GM19023 (cell line): ENCODE data around the gene ASTN2.

Experiments
- ATAC-seq: cut with Tn5 transposase; IDR thresholded peaks from one replicate; pipeline ENCODE4 v1.9.1; 2021; ENCODE audit warnings: mild to moderate bottlenecking, moderate library complexity; ENCODE audit not compliant: unreplicated experiment

ASTN2 gene

DNA sequence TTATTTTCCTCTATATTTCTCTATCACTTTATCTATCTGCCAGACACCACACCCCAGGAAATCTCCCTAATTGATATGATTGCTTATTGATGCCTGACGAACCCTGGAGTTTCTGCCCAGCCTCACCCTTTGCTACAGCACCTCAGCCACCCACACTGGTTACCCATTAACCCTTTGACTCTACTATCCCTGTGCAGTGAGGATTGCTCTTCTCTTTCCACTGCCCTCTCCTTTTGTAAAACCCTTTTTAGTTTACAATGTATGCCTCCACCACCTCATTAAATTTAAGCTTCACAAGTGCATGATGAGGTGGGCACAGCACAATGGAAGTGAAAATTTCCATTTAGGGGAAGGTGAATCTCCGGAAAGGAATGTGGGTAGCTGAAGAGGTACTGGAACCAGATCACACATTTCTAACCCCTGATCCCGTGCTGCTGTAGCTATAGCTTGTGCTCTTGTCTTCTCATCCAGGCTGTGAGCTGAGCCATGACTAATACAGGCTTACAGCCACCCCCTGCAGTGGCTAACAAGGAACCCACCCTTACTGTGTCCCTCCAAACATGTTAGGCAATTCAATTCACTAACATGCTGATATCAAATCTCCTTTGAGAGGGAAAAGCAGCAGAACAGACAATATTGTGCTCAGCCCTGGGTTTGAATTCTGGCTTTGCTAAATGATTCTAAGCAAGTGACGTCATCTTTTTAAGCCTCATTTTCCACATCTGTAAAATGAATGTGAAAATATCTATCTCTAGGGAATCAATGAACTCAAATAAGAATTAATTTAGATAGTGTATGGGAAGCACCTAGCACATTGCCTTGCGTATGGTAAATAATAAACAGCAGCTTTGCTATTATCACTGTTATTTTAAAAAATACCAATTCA, 914.6 kb downstream of the ASTN2 start:
- ATAC-seq = no peak

DNA sequence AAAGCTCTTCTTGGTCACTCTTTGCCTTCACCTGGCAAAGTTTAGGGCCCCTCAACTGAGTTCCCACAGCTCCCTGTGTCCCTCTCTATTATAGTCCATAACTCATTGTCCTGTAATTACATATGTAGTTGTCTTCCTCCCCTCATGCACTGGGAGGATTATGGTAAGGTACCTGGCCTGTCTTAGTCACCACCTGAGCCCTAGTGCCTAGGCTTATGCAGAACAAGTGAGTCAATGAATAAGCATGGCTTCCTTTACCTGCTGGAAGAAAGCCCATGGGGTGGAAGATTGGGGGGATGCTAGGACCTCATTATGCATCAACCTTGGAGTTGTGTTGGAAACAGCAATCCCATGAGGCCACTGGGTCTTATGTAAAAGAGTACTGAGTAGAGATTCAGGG, 915.4 kb downstream of the ASTN2 start:
- no peak for ATAC-seq

DNA sequence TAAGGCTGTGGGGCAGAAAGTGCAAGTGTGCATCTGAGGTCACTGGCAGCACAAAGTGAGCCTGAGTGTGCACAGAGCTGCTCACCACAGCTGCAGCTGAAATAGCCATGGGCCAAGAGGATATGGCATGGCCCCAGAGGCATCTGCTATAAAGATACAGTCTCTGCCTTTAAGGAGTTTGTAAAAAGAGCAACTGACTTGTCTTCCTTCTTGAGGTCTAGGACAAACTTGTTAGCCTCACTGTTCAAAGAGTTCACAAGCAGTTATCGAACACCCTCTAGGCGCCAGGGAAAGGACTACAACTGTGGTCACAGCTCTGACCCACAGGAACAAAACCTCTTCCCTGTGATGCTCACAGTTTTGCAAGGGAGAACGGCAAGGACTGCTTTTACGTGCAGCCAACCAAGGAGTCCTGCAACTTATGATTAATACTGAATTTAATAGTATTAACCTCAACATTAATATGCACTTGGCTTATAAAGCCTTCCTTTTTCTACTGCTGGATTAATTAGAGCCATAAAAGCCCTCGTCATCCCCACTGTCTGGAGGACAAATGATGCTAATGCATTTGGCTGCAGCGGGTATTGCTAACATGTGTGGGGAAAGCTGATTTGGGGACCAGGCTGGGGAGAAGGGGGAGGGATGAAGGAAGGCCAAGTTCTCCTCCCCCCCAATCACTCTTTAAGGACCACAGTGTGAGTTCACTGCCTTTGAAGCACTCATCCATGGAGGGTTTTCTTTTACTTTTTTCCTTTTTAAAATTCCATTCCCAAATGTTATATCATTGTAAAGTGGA, 917.6 kb downstream of the ASTN2 start:
- no peak for ATAC-seq

DNA sequence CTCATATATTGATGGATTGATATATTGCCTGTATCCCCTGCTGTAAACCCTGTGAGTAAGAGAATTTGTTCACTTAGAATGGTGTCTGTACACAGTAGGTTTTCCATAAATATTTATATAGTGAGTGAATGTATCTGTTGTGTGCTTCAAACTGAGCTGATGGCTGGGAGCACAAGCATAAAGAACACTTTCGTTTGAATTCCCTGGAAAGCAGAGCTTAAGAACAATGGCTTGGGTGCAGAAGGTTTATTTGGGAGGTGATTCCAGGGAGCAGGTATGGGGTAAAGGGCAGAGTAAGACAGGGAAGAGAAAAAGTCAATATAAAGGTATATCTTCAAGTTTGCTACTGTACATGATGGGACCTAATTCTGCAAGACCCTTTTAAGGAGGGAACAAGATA, 918.7 kb downstream of the ASTN2 start:
- ATAC-seq = no peak

DNA sequence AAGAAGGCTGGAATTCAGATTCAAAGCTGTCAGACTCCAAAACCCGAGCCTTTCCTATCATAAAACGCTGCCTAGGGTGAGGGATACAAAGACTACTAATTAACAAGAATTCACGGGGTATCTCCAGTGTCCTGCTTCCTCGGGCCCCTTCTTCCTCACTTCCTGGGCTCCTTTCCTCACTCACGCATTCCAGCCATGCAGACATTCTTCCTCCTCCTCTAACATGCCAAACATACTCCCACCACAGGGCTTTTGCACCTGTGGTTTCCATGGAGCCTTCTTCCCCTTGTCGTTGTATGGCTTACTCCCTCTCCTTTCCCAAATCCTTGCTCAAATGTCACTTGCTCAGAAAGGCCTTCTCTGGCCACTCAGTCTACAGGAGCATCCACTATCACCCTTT, 919.1 kb downstream of the ASTN2 start:
- ATAC-seq = no peak

DNA sequence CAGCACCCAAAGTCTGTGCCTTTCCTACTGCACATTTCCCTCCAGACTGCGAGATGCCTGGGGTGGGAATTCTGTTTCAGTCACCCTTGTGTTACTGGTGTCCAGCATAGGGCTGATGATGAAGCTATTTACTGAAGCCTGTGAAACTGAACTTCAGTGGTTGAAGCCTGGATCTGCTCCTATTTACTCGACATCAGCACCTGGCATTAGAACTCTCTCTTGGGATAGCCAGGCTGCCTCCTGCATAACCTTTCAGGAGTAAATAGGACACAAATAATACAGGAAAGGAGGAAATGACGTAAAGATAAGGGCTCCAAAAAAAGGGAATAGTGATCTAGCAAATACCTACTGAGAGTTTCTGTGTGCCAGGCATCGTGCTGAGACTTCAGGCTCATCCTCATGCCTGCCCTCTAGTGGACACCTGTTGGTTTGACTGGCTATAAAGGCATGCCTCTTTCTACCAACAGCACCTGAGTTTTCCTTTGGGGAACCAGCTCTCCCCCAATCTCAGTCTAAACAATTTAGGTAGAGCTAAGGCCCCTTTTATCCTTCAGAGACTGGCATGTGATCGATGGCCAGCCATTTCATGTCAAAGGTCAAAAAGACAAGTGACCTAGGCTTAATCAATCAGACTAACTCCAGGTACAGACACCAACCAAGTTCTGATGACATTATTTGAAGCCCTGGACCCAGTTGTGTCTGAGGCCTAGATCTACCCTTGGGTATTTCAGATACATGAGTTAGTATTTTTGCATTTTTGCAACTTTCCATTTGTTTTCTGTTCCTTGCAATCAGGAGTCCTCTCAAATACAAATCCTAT, 919.8 kb downstream of the ASTN2 start:
- ATAC-seq = no peak

DNA sequence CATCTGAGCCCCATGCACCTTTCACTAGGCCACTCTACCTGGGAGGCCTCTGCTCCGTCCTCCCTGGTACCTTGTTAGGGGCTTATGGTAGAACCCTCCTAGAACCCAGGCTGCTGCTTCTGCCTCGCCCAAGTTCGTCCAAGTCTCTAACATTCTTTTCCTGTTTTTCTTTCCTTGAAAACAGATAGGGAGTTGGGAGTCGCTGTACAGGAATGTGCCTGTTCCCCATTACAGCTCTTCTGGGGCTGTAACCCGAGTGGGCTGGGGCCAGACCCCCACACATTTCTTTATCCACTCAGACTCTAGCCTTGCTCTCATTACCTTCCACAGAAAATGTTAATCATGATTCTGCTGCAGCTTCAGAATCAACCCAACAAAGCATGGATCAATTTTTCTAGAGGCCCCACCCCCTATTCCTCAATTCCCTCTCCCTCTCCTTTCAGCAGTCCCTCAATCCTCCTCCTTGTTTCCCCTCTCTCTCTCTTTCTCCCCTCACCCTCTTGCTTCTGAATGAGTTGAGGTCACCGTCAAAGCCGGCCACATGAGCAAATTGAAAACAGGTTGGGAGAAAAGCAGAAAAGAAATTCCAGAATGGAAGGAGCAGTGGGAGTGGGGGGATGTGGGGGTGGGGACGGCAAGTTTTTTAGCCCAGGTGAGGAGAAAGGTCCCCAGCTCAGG, 921.5 kb downstream of the ASTN2 start:
- ATAC-seq = no peak

DNA sequence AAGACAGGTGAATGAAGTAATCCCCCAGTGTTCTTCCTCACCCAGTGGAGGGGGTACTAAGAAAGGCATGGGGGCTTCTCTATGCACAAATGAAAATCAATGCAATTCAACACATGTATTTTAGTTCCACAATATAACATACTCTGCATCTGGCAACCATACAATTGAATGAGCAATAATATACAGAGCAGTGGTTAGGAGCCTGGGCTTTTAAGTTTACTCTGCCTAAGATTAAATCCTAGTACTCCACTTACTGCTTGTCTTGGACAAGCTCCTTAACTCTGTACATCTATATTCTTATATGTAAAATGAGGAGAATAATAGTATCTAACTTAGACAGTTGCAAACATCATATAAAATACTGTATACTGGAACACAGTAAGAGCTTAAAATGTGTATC, 923.2 kb downstream of the ASTN2 start:
- ATAC-seq = no peak

DNA sequence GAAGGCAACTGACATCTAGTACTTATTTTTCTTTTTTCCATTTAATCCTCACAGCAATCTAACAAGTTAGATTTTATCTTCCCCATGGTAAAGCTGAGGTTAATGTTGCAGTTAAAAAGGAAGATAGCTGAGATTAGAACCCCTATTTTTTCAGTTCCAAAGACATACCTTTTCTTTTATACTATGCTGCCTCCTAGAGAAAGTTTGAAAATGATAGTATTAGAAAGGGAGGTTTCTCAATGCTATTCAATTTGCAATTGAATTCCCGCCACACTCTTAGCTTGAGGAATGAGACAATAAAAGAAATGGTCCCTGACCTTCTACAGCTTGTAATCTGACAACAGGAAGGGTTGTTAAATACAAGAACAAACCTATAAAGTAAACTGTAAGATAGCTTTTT, 923.6 kb downstream of the ASTN2 start:
- no peak for ATAC-seq

DNA sequence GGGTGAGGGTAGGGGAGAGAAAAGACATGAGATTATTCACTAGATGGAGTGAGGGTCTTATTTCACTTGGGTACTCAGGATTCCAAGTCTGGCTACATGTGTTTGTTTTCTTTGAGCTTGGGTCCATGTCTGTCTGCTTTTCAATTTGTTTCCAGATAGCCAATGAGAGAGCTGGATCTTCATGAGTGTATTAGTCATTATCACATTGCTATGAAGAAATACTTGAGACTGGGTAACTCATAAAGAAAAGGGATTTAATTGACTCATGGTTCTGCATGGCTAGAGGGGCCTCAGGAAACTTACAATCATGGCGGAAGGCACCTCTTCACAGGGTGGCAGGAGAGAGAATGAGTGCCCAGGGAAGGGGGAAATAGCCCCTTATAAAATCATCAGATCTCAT, 924.5 kb downstream of the ASTN2 start:
- no peak for ATAC-seq

DNA sequence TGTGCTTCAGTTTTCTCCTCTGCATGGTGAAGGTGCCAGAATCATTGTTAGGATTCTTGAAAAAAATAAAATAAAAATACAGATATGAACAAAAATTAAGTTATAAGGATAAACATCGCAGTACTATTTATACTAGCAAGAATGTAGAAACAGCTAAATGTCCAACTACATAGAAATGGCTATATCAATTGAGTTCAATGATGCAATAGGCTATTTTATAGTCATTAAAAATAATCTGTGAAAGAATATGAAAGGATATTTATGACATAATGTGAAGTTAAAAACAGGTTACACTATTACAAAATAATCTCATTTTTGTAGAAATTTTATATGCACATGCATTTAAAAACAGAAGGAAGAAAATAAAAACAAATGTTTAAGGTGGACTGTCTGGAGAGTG, 926.5 kb downstream of the ASTN2 start:
- ATAC-seq = no peak

DNA sequence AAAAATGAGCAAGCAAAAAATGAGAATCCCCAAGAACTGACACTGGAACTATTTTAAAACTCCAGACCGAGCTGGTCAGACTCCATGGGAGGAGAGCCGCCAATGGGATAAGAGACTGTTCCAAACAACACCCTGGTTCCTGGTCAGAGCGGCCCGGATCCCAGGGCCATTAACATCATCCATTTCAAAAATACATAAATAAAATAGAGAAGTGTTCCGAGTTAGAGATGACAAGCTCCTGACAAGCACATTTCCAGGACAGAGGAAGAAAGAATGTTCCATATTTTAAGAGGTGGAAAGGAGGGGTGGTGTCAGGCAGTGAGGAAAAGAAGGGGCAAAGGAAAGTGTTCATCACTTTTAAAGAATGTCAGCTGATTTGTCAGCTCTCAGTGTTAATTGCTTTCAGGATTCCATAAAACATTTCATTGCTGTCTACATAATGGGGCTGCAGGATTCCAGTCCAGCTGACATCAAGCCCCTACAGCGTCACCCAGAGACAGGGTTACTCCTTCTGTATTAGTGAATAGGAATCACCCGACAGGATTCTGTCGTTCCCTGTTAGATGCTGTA, 930.3 kb downstream of the ASTN2 start:
- no peak for ATAC-seq

DNA sequence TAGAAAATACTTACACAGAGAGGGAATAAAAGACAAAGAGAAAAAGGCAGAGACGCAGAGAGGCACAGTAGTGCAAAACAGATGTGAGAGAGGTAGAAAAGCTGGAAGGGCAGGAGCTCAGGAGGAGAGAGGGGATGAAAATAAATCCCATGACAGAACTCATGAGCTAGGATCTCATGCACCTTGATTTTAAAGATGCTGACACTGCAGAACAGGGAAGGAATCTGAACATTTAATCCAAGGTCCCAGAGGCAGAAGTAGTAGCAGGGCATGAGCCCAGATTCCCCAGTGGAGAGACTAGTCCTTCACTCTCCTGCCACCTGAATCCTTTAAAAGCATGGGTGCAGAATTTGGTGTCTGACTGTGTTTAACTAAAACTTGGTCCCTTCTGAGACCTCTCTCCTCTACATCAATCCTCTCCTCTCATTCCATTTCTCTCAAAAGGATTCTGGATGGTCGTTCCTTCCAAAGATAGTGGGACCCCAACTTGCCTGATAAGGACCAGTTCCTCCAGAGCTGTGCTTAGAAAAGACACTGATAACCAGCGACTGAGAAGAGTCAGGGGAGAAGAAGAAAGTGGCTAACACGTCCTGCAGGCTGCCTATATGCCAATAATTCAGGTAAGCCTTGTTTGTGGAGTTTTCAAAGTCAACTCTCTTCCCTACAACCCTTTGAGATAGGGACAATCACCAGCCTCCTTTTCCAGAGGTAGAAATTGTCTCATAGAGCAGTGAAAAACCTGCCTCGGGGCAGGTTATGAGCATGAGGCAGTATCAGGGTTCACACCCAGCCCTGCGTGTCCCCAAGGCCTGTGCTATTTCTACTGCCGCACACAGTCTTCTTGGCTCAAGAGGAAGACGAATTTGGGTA, 931.0 kb downstream of the ASTN2 start:
- ATAC-seq = no peak

DNA sequence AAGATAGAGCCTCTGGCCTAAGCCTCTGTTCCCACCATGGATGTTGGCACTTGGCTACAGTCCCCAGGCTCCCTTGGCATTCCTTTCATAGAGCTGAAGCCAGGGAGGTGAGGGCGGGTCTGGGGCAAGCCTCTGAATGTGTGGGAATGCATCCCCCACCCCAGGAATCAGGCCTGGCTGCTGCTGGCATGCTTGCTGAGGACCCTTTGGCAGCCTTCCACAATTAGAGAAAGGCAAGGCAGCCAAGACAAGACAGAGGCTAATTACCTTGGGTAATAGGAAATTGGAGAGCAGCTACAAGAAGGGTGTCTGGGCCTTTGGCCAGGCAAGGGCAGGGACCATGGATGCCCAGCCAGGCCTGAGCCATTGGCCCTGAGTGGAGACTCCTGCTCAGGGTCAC, 932.1 kb downstream of the ASTN2 start:
- ATAC-seq = no peak

DNA sequence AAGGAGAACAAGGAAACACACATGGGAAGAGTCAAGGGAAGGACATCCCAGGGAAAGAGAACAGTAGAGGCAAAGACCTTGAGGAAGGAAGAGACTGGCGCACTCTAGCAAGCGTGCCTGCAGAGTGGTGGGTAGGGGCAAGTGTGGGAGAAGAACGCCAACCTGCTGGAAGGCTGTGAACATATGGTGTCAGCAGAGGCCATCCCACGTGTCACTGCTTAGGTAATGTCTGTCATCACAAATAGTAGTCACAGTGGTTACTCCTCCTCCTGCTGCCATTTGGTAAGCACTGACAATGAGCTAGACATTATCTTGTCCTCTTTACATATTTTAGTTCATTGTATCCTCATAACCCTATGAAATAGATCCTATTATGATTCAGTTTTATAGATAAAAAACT, 934.2 kb downstream of the ASTN2 start:
- ATAC-seq = no peak

DNA sequence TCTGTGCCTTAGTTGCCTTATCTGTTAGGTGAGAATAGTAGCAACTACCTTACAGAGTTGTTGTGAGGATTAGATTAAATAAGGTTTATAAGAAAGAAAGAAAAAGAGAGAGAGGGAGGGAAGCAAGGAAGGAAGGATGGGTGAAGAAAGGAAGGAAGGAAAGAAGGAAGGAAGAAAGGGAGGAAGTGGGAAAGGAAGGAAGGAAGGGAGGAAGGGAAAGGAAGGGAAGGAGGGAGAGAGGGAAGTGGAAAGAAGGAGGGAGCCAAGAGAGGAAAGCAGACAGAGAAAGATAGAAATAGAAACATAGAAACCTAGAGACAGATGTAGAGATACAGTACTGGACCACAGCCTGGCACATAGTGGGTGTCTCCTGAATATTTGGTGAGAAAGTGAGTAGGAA, 934.9 kb downstream of the ASTN2 start:
- no peak for ATAC-seq

DNA sequence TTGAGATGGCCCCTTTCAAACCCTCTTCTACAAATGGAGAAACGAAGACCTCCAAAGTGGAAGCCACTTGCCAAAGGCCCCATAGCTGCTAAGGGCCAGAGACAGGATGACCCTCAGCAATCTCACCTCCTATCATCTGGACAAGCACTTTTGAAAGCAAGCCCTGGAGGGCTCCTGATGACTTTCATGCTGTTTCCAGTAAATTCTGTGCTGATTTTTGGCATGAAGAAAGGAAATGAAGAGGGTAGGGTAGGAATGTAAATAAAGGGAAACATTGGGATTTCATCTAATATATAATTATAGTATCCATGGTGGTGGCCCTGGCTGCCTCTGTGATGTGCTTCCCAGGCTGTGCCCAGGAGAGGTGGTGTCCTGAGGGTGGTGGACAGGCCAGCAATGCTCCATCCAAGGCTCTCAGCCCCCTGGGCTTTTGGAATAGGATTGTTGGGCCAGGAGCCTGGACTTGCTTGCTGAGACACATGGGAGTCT, 935.8 kb downstream of the ASTN2 start:
- ATAC-seq = no peak

DNA sequence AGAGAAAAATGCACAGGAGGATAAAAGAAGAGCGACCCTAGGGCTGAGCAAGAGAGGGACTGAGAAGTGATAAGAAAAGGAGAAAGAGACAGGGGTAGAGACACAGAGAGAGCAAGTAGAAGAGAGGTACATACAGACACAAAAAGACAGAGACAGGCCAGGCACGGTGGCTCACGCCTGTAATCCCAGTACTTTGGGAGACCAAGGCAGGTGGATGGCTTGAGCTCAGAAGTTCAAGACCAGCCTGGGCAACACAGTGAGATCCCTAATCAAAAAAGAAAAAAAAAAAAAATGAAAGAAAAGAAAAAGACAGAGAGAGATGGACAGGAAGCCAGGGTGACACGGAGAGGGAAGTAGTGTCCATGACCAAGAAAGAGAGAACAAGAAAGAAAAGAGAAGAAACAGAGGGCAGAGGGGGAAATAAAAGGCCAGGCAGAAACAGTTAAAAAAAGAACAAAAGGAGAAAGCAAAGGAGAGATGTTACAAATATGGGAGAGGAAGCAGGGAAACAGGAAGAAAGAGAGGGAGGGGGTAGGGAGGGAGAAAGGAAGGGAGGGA, 937.2 kb downstream of the ASTN2 start:
- no peak for ATAC-seq

DNA sequence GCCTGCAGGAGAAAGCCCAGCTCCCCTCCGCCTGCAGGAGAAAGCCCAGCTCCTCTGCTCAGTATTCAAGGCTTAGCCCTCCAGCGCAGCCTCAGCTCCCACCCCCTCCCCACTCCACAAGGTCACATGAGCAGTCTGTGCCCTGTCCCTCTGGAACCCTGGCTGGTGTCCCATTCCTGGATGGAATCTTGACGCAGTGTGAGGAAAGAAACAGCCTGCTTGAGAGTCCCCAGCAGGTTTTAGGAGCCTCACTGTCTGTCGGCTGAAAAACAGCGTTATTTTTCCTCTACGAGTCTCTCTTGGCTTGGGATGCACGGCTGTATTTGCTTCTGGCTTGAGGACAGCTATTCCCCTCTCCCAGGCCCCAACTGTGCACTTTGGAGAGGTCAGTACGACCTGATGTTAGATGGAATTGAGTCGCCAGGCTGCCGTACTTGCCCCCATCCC, 937.9 kb downstream of the ASTN2 start:
- no peak for ATAC-seq
